IPS-20b (cell line): Measurements from ENCODE around the gene NBPF3.

Experiments
- H3K27ac ChIP-seq: one replicate; pipeline ENCODE4 v1.5.1; 2013; ENCODE audit warnings: low read length
- H3K27me3 ChIP-seq: 2 replicates; pipeline ENCODE4 v1.6.1; 2013; ENCODE audit warnings: mild to moderate bottlenecking, low read length, inconsistent platforms; ENCODE audit not compliant: insufficient read depth
- H3K36me3 ChIP-seq: 2 replicates; pipeline ENCODE4 v1.6.1; 2013; ENCODE audit warnings: low read depth, mild to moderate bottlenecking, inconsistent platforms, low read length, moderate library complexity; ENCODE audit not compliant: insufficient read depth
- H3K4me1 ChIP-seq: 2 replicates; pipeline ENCODE4 v1.6.1; 2013; ENCODE audit warnings: mild to moderate bottlenecking, control low read depth, inconsistent platforms, low read length, moderate library complexity; ENCODE audit not compliant: insufficient read depth
- H3K4me3 ChIP-seq: 2 replicates; pipeline ENCODE4 v1.5.1; 2013; ENCODE audit warnings: mild to moderate bottlenecking, low read length, inconsistent platforms
- H3K9ac ChIP-seq: 2 replicates; pipeline ENCODE4 v1.6.1; 2013; ENCODE audit warnings: low read depth, mild to moderate bottlenecking, inconsistent platforms, low read length, moderate library complexity
- H3K9me3 ChIP-seq: 2 replicates; pipeline ENCODE4 v1.6.1; 2013; ENCODE audit warnings: mild to moderate bottlenecking, low read depth, low read length, inconsistent platforms; ENCODE audit not compliant: insufficient read depth

Gene NBPF3

GRCh38 chr1:21497466-21498061 is 57.6 kb downstream of the NBPF3 start:
- Histone ChIP-seq H3K27me3 (no peaks in the 10 kb centered on the region), H3K27ac (no peak overlapping the region), H3K9ac (no peak overlapping the region), H3K36me3 (no peaks in the 10 kb centered on the region), H3K4me1 (peaks cover 3% of the 10 kb centered on the region; the same call in 1 of the 2 replicates), H3K4me3 (no peak overlapping the region), H3K9me3 (no peaks in the 10 kb centered on the region)

GRCh38 chr1:21499283-21499950 is 59.5 kb downstream of the NBPF3 start:
- no peaks in the 10 kb centered on the region for H3K27me3 ChIP-seq
- peaks cover 3% of the 10 kb centered on the region; the same call in 1 of the 2 replicates for H3K4me1 ChIP-seq
- no peak overlapping the region for H3K27ac ChIP-seq
- no peak overlapping the region for H3K9ac ChIP-seq
- no peaks in the 10 kb centered on the region for H3K36me3 ChIP-seq
- H3K4me3 ChIP-seq = no peak overlapping the region
- H3K9me3 ChIP-seq = no peaks in the 10 kb centered on the region

DNA sequence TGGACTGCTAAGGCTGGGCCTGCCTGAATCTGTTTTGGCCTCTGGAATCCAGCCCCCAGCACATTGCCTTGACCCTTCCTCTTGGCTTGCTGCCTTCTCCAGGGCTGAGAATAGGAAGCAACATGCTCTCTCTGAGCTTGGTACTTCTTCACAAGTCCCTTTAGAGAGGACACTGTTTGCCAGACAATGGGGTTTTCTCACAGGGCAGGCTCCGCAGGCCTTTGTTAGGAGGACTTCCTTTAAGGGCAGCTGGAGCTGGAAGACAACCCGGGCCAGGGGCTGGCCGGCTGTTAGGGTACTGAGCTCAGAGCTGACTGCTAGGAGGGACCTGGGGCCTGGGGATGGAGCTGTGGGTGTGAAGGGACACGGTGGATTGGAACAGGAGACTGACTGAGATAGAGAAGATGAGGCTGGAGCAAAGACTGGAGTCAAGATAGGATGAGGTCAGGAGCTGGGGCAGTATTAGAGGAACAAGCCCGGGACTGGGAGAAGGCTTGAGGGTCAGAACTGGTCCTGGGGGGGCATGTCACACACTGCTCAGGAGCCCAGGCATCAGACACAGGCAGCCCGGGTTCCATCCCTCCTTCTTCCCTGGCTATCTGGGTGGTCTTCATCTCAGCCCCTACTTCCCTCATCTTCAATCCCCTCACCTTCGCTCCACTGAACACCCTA is 63.9 kb downstream of the NBPF3 start:
- Histone ChIP-seq H3K27ac (no peak overlapping the region), H3K9me3 (no peaks in the 10 kb centered on the region), H3K9ac (no peak overlapping the region), H3K4me1 (no peaks in the 10 kb centered on the region; the same call in 1 of the 2 replicates), H3K4me3 (no peak overlapping the region), H3K27me3 (peaks cover 14% of the 10 kb centered on the region), H3K36me3 (no peaks in the 10 kb centered on the region)

DNA sequence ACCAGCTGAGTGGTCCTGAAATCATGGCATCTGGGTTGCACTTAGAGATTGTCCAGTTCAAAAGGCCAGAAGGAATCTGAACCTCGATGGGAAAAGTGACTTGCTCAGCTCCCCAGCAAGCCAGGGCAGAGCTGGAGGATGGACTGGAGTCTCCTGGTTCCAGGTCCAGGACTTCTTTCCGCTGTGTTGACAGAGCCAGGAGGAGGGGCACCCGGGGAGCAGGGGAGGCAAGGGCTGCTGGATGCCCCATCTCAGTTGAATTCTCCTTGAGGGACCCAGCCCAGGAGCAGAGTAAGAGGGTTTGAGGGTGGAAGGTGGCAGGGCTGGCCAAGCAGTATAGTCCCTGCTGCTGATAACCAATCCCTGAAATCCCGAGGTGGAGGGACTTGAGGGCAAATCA is 66.9 kb downstream of the NBPF3 start:
- Histone ChIP-seq H3K36me3 (peaks cover 8% of the 10 kb centered on the region; the same call in 1 of the 2 replicates), H3K9ac (no peak overlapping the region), H3K27ac (no peak overlapping the region), H3K4me3 (no peak overlapping the region), H3K4me1 (peaks cover 9% of the 10 kb centered on the region; the same call in 1 of the 2 replicates), H3K27me3 (peaks cover 15% of the 10 kb centered on the region), H3K9me3 (no peaks in the 10 kb centered on the region)

GRCh38 chr1:21507511-21508270 is 67.8 kb downstream of the NBPF3 start:
- Histone ChIP-seq H3K4me3 (no peak overlapping the region), H3K4me1 (peaks cover 16% of the 10 kb centered on the region; the same call in 1 of the 2 replicates), H3K27ac (no peak overlapping the region), H3K9me3 (no peaks in the 10 kb centered on the region), H3K9ac (no peak overlapping the region), H3K36me3 (peaks cover 17% of the 10 kb centered on the region; the same call in 1 of the 2 replicates), H3K27me3 (peaks cover 15% of the 10 kb centered on the region)

DNA sequence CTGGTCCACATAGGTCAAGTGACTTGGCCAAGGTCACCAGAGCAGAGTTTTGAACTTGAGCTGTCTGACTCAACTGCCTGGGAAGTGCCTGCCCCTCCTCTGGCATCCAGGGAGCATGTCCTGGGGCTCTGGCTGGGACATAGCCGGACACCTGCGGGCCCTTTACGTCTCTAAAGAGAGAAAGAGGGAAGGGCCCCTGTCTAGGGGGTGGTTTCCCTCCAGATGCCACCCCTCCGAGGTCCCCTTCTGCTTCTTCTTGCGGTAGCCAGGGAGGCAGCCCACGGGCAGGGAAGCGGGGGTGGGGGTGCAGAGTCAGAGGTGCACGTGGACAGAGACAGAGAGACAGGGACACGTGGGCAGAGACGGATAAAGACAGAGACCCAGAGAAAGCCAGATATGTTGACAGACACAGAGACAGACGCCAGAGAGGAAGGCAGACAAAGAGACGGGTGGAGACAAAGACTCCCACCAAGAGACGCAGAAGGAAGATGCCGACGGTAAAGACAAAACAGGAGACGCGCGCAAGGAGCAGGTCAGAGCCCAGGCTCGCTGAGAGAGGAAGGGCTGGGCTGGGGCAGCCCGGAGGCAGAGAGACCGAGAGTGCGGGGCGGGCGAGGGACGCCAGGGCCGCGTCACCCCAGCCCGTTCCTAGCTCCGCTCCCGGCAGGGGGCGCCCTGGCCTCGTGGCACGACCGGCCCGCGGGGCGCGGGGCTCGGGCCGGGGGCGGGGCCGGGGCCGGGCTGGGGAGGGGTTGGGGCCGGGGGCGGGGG is 68.8 kb downstream of the NBPF3 start:
- H3K9me3 ChIP-seq = no peaks in the 10 kb centered on the region
- peaks cover 15% of the 10 kb centered on the region for H3K27me3 ChIP-seq
- H3K9ac ChIP-seq = peak overlapping the region; percentile 69; the same call in 1 of the 2 replicates
- H3K36me3 ChIP-seq = peaks cover 17% of the 10 kb centered on the region; the same call in 1 of the 2 replicates
- H3K4me1 ChIP-seq = peaks cover 16% of the 10 kb centered on the region; the same call in 1 of the 2 replicates
- no peak overlapping the region for H3K27ac ChIP-seq
- peak overlapping the region; percentile 69 for H3K4me3 ChIP-seq

- Histone ChIP-seq H3K4me1 (peaks cover 16% of the 10 kb centered on the region; the same call in 1 of the 2 replicates), H3K36me3 (peaks cover 17% of the 10 kb centered on the region; the same call in 1 of the 2 replicates), H3K4me3 (peak within 1 kb of the TSS; percentile 87), H3K27me3 (peaks cover 15% of the 10 kb centered on the region), H3K9ac (peak within 1 kb of the TSS; percentile 83; the same call in 1 of the 2 replicates), H3K9me3 (no peaks in the 10 kb centered on the region), H3K27ac (no peak within 1 kb of the TSS)
Measured at GRCh38 chr1:21509351-21510112, 69.6 kb downstream of the NBPF3 start, which contains the start of gene ALPL. Gene ALPL, plus strand, starts transcription at chr1:21509423. Its CDS starts 44,659 bp downstream, at chr1:21554082.

GRCh38 chr1:21510113-21510493 is 70.2 kb downstream of the NBPF3 start:
- Histone ChIP-seq H3K4me1 (peaks cover 16% of the 10 kb centered on the region; the same call in 1 of the 2 replicates), H3K27me3 (peaks cover 15% of the 10 kb centered on the region), H3K9me3 (no peaks in the 10 kb centered on the region), H3K4me3 (peak overlapping the region; percentile 87), H3K36me3 (peaks cover 17% of the 10 kb centered on the region; the same call in 1 of the 2 replicates), H3K27ac (no peak overlapping the region), H3K9ac (peak overlapping the region; percentile 83; the same call in 1 of the 2 replicates)

- Histone ChIP-seq H3K4me3 (peak overlapping the region; percentile 87), H3K9me3 (no peaks in the 10 kb centered on the region), H3K27ac (no peak overlapping the region), H3K9ac (peak overlapping the region; percentile 62; the same call in 1 of the 2 replicates), H3K36me3 (peaks cover 17% of the 10 kb centered on the region; the same call in 1 of the 2 replicates), H3K4me1 (peaks cover 16% of the 10 kb centered on the region; the same call in 1 of the 2 replicates), H3K27me3 (peaks cover 15% of the 10 kb centered on the region)
Measured at GRCh38 chr1:21510885-21511578, 71.1 kb downstream of the NBPF3 start.
